ENCODE data around the gene DMD. TPM values are rescaled to one million over a fixed set of nuclear protein-coding genes. Genes with fewer than 3 reads are reported as not detected.

The DMD gene
- total and polyA plus RNA-seq, 2 of the 8 experiments (the other 6 are each of a cell fraction or from before 2014, with no cell fraction given): 4.8 to 7.4 TPM

- Histone ChIP-seq H3K4ac (replicated peaks; ENCODE audit: insufficient read length, low read depth, low read length) (no peak overlapping the region), H2BK20ac (ENCODE audit: low read length) (no peak overlapping the region), H4K5ac (ENCODE audit: insufficient read length, low read depth, low read length) (no peak overlapping the region), H3K4me1 (replicated peaks in 1 of 4; ENCODE audit: control insufficient read depth in 3 of 4, insufficient read depth in 4 of 4, low read length in 3 of 4) (no peaks in the 10 kb centered on the region), H3K23ac (ENCODE audit: insufficient read length) (no peak overlapping the region), H2BK120ac (replicated peaks; ENCODE audit: low read depth, low read length) (no peak overlapping the region), H3K18ac (ENCODE audit: extremely low read depth, low read length) (no peak overlapping the region), H3K4me3 (ENCODE audit: extremely low read depth in 1 of 4, insufficient read depth in 2 of 4, low read depth in 3 of 4, low read length in 4 of 4) (no peak overlapping the region), H3K36me3 (ENCODE audit: control insufficient read depth in 2 of 4, insufficient read depth in 4 of 4, low read length in 3 of 4) (no peaks in the 10 kb centered on the region), H2AFZ (ENCODE audit: low read length) (no peak overlapping the region), H3K56ac (replicated peaks; ENCODE audit: insufficient read length, low read depth, low read length) (no peak overlapping the region), H2AK5ac (ENCODE audit: low read depth, low read length) (no peak overlapping the region), H4K20me1 (replicated peaks in 1 of 2; ENCODE audit: control insufficient read depth in 1 of 2, insufficient read depth in 2 of 2, low read length in 2 of 2) (no peaks in the 10 kb centered on the region), H3K9ac (replicated peaks in 1 of 4; ENCODE audit: extremely low read depth in 1 of 4, low read depth in 3 of 4, low read length in 3 of 4) (no peak overlapping the region), H3K27ac (ENCODE audit: low read depth, low read length) (no peak overlapping the region), H3K79me2 (ENCODE audit: control insufficient read depth in 1 of 2, insufficient read depth in 2 of 2, low read length in 2 of 2) (no peaks in the 10 kb centered on the region), H3K23me2 (ENCODE audit: low read depth, low read length) (no peaks in the 10 kb centered on the region), H4K8ac (ENCODE audit: extremely low read depth, insufficient read depth, low read length) (no peak overlapping the region), H2BK15ac (ENCODE audit: low read length) (no peak overlapping the region), H2BK5ac (ENCODE audit: low read depth, low read length) (no peak overlapping the region), H3K79me1 (ENCODE audit: low read depth, low read length) (no peaks in the 10 kb centered on the region), H3K27me3 (replicated peaks in 1 of 4; ENCODE audit: control insufficient read depth in 3 of 4, extremely low read depth in 1 of 4, insufficient read depth in 3 of 4, low read length in 3 of 4) (no peaks in the 10 kb centered on the region), H3K14ac (ENCODE audit: insufficient read length) (no peak overlapping the region), H3K9me3 (ENCODE audit: insufficient read depth in 2 of 2, low read depth in 1 of 2, low read length in 1 of 2) (no peaks in the 10 kb centered on the region), H4K91ac (replicated peaks; ENCODE audit: insufficient read length, low read length) (no peak overlapping the region), H3K4me2 (ENCODE audit: insufficient read depth in 1 of 2, low read depth in 2 of 2, low read length in 2 of 2) (no peak overlapping the region), H2BK12ac (ENCODE audit: low read depth, low read length) (no peak overlapping the region)
- DNase-seq (ENCODE audit: low read depth in 1 of 2, low spot score in 2 of 2) (no peak), FAIRE-seq (no peak)
- ChIA-PET POLR2A (ENCODE audit: partially characterized antibody) (no interaction called here), CTCF (ENCODE audit: partially characterized antibody) (interaction anchor here (1.3 kb wide), 1 partner anchor 592 kb away, joined by 4 read pairs; no protein-coding TSS in a partner anchor)
- 100% methylated on average over 3 of the region's 3 CpGs; no CpG with 5 or more reads in 1 of the 2 experiments for WGBS, 2 experiments (ENCODE audit: extremely low coverage in 1 of 2, insufficient coverage in 1 of 2, insufficient read length in 1 of 2, insufficient replicate concordance in 2 of 2, low coverage in 1 of 2, low lambda C conversion rate in 2 of 2, missing lambda C conversion rate in 1 of 2)
- TF ChIP-seq HDAC6 (IDR thresholded peaks at IDR 0.05; ENCODE audit: low read depth, low read length) (no peak), TCF12 (IDR thresholded peaks at IDR 0.05; ENCODE audit: low read depth, low read length) (no peak), RXRA (IDR thresholded peaks at IDR 0.05; ENCODE audit: insufficient read depth, low read depth, low read length) (no peak), SAP30 (IDR thresholded peaks at IDR 0.05; ENCODE audit: insufficient read depth, insufficient replicate concordance, low read length) (no peak), KDM4A (IDR thresholded peaks at IDR 0.05; ENCODE audit: low read depth, low read length, severe bottlenecking) (no peak), USF2 (IDR thresholded peaks at IDR 0.05; ENCODE audit: low read length) (no peak), POU5F1 (IDR thresholded peaks at IDR 0.05; ENCODE audit: low read depth, low read length) (no peak), PHF8 (conservative IDR thresholded peaks at IDR 0.05; ENCODE audit: low read depth, low read length) (no peak), TAF1 (IDR thresholded peaks at IDR 0.05; ENCODE audit: low read depth, low read length) (no peak), CTCF (IDR thresholded peaks at IDR 0.05; ENCODE audit: control extremely low read depth in 1 of 3, insufficient read depth in 1 of 3, low read depth in 1 of 3, low read length in 3 of 3) (no peak), POLR2A (IDR thresholded peaks at IDR 0.05; ENCODE audit: control extremely low read depth in 1 of 2, low read depth in 2 of 2, low read length in 2 of 2) (no peak)
Measured at GRCh38 chrX:31629195-31629594, 1582.2 kb downstream of the DMD start.

Measured in H1 (cell line).